HCT116 (cell line): Measurements from ENCODE around the gene ARFGAP1. TPM values are rescaled to one million over a fixed set of nuclear protein-coding genes. Genes with fewer than 3 reads are reported as not detected.

ENCODE experiments used
- ATAC-seq: fragments of 200-7000 bp; cut with Tn5 transposase; 2 replicates; pipeline ENCODE4 v1.9.1; 2020; ENCODE audit warnings: mild to moderate bottlenecking, moderate library complexity
- BruUV-seq: library from RNA; stranded (reverse); fragments of 400-500 nt; replicated peaks from 2 replicates; lab custom pipeline; 2021; lab: Mats Ljungman, UMichigan
- CTCF ChIA-PET: fragments of 300-600 bp; sonication (Branson Sonifier 250); formaldehyde crosslinking; loops from one replicate; lab custom pipeline; 2021; ENCODE audit warnings: antibody characterized with exemption; lab: Charles Lee
- POLR2A ChIA-PET: fragments of 300-600, 350-600 bp; sonication (Branson Sonifier 250); formaldehyde crosslinking; loops from one replicate; lab custom pipeline; 2021; ENCODE audit warnings: antibody characterized with exemption; lab: Charles Lee
- RAD21 ChIA-PET, 2 experiments: fragments of 300-600 bp; sonication (Branson Sonifier 250); formaldehyde crosslinking; loops; one replicate each; lab custom pipeline; 2023; ENCODE audit warnings: low total read pairs in 2 of 2; ENCODE audit not compliant: uncharacterized antibody in 2 of 2, unreplicated experiment in 2 of 2, low non-redundant PET in 1 of 2; lab: Charles Lee
- DNase-seq: peaks from one replicate; pipeline ENCODE4 v3.0.0-alpha.2; 2010; ENCODE audit warnings: low read depth, low spot score
- H2AFZ ChIP-seq: fragments of 200-600 bp; shearing (Covaris generic), sonication (generic); 2 replicates; pipeline ENCODE4 v1.6.1; 2017; ENCODE audit warnings: low read depth, mixed run types, mixed read lengths, antibody characterized with exemption, low read length; ENCODE audit not compliant: poor library complexity, severe bottlenecking
- H3K27ac ChIP-seq: 2 replicates; pipeline ENCODE4 v1.5.1; 2012; ENCODE audit warnings: low read depth, low read length
- H3K27me3 ChIP-seq: fragments of 200-600 bp; sonication (generic); 2 replicates; pipeline ENCODE4 v1.6.1; 2016; ENCODE audit warnings: mixed run types, low read length, mixed read lengths; ENCODE audit not compliant: insufficient read depth
- H3K36me3 ChIP-seq, 2 experiments: fragments of 200-500 bp in 1 of 2; fragments of 200-600 bp in 1 of 2; sonication (Bioruptor generic) in 1 of 2; sonication (generic) in 1 of 2; 2 replicates each; pipeline versions ENCODE4 v1.5.1 to v1.6.1; 2014 to 2016; ENCODE audit warnings: low read length in 2 of 2, inconsistent platforms in 1 of 2, mixed read lengths in 1 of 2, mixed run types in 1 of 2; ENCODE audit not compliant: insufficient read depth in 2 of 2, control insufficient read depth in 1 of 2
- H3K4me1 ChIP-seq, 2 experiments: fragments of 200-600 bp in 1 of 2; sonication (generic) in 1 of 2; 2 replicates each; pipeline versions ENCODE4 v1.5.1 to v1.6.1; 2012 to 2017; ENCODE audit warnings: low read length in 2 of 2, inconsistent platforms in 1 of 2, mild to moderate bottlenecking in 1 of 2, mixed read lengths in 1 of 2, mixed run types in 1 of 2, moderate library complexity in 1 of 2; ENCODE audit not compliant: insufficient read depth in 2 of 2, control insufficient read depth in 1 of 2
- H3K4me2 ChIP-seq: fragments of 200-600 bp; sonication (generic); 2 replicates; pipeline ENCODE4 v1.6.1; 2017; ENCODE audit warnings: mixed run types, low read length, mixed read lengths
- H3K4me3 ChIP-seq, 2 experiments: fragments of 200-600 bp in 1 of 2; sonication (generic) in 1 of 2; replicated peaks in 1 of 2; 2 replicates each; pipeline ENCODE4 v1.5.1; 2011 to 2016; ENCODE audit warnings: low read length in 2 of 2, control low read depth in 1 of 2, low read depth in 1 of 2, mild to moderate bottlenecking in 1 of 2, mixed read lengths in 1 of 2, mixed run types in 1 of 2
- H3K79me2 ChIP-seq: fragments of 200-600 bp; sonication (generic); 2 replicates; pipeline ENCODE4 v1.6.1; 2017; ENCODE audit warnings: mild to moderate bottlenecking, mixed run types, low read length, moderate library complexity, mixed read lengths; ENCODE audit not compliant: insufficient read depth
- H3K9ac ChIP-seq: fragments of 200-600 bp; sonication (generic); 2 replicates; pipeline ENCODE4 v1.6.1; 2016; ENCODE audit warnings: low read length, mixed read lengths
- H3K9me2 ChIP-seq: fragments of 200-600 bp; sonication (generic), shearing (Covaris generic); 2 replicates; pipeline ENCODE4 v1.6.1; 2017; ENCODE audit warnings: mixed run types, mild to moderate bottlenecking, moderate library complexity; ENCODE audit not compliant: insufficient read depth
- H3K9me3 ChIP-seq, 2 experiments: fragments of 200-500 bp in 1 of 2; fragments of 200-600 bp in 1 of 2; sonication (Bioruptor generic) in 1 of 2; sonication (generic) in 1 of 2; 2 replicates each; pipeline ENCODE4 v1.6.1; 2014 to 2017; ENCODE audit warnings: low read length in 2 of 2, mixed read lengths in 2 of 2, inconsistent platforms in 1 of 2, low read depth in 1 of 2, mild to moderate bottlenecking in 1 of 2, mixed run types in 1 of 2, moderate library complexity in 1 of 2; ENCODE audit not compliant: control insufficient read depth in 1 of 2, insufficient read depth in 1 of 2
- H4K20me1 ChIP-seq: fragments of 200-600 bp; sonication (generic), shearing (Covaris generic); 2 replicates; pipeline ENCODE4 v1.6.1; 2017; ENCODE audit warnings: mixed run types, mild to moderate bottlenecking, moderate library complexity; ENCODE audit not compliant: insufficient read depth
- CEBPB ChIP-seq: IDR thresholded peaks from 2 replicates; pipeline ENCODE4 v1.6.1; 2012; ENCODE audit warnings: low read depth
- EZH2 ChIP-seq: fragments of 200-600 bp; sonication (generic); IDR thresholded peaks from 2 replicates; pipeline ENCODE4 v1.6.1; 2017; ENCODE audit warnings: antibody characterized with exemption, mixed run types
- JUND ChIP-seq: IDR thresholded peaks from 2 replicates; pipeline ENCODE4 v1.6.1; 2012
- POLR2A ChIP-seq: IDR thresholded peaks from 2 replicates; pipeline ENCODE4 v1.7.0; 2011; ENCODE audit warnings: borderline replicate concordance; ENCODE audit not compliant: insufficient read depth, insufficient read length; ENCODE audit errors: extremely low read depth
- POLR2AphosphoS5 ChIP-seq: IDR thresholded peaks from 2 replicates; pipeline ENCODE4 v1.6.1; 2011; ENCODE audit warnings: mild to moderate bottlenecking, low read depth, low read length, moderate library complexity
- REST ChIP-seq: IDR thresholded peaks from 2 replicates; pipeline ENCODE4 v1.6.1; 2012; ENCODE audit warnings: low read depth
- TCF7L2 ChIP-seq: IDR thresholded peaks from 2 replicates; pipeline ENCODE4 v1.7.0; 2011; ENCODE audit warnings: borderline replicate concordance, inconsistent platforms; ENCODE audit not compliant: insufficient read depth, insufficient read length; ENCODE audit errors: extremely low read depth
- YY1 ChIP-seq: IDR thresholded peaks from 2 replicates; pipeline ENCODE4 v1.6.1; 2011; ENCODE audit warnings: low read length, low read depth, moderate library complexity, mild to moderate bottlenecking; ENCODE audit not compliant: insufficient replicate concordance; ENCODE audit errors: extremely low read depth
- ZBTB33 ChIP-seq: IDR thresholded peaks from 2 replicates; pipeline ENCODE4 v1.6.1; 2011; ENCODE audit warnings: mild to moderate bottlenecking, low read length, moderate library complexity; ENCODE audit not compliant: insufficient replicate concordance; ENCODE audit errors: extremely low read depth
- ZFX ChIP-seq: fragments of 450-650 bp; IDR thresholded peaks from 2 replicates; pipeline ENCODE4 v1.6.1; 2017
- ZNF274 ChIP-seq: fragments of 200-500 bp; sonication (Bioruptor generic); IDR thresholded peaks from 2 replicates; pipeline ENCODE4 v1.6.1; 2014; ENCODE audit warnings: mild to moderate bottlenecking, low read depth, low read length, inconsistent platforms
- intact Hi-C: fragments of 100-400 bp; cut with micrococcal nuclease; formaldehyde crosslinking; loops from 2 replicates; pipeline ENCODE4 v1.10.0; 2022
- total RNA-seq: library from RNA; stranded (reverse); gene quantifications from one replicate; pipeline ENCODE4 v1.2.1, GENCODE V29; 2021; ENCODE audit not compliant: unreplicated experiment
- TF ChIP-seq, protein P1 (sequence below), 3 experiments: fragments of 200-600 bp in 1 of 3; sonication (generic) in 1 of 3; IDR thresholded peaks in 2 of 3; conservative IDR thresholded peaks in 1 of 3; 2 replicates each; pipeline ENCODE4 v1.5.1; 2012 to 2017; ENCODE audit warnings: low read depth in 2 of 3, low read length in 2 of 3, antibody characterized with exemption in 1 of 3, borderline replicate concordance in 1 of 3, control low read depth in 1 of 3, mild to moderate bottlenecking in 1 of 3, mixed read lengths in 1 of 3, mixed run types in 1 of 3, moderate library complexity in 1 of 3; ENCODE audit not compliant: insufficient read depth in 1 of 3

ARFGAP1 gene
- total RNA-seq, 1 experiment from 2014 or later, result 94.4 TPM

GRCh38 chr20:63254232-63254605 is 18.4 kb upstream of the ARFGAP1 start, which contains the start of gene NKAIN4:
TSS of gene NKAIN4 (minus strand) at chr20:63254463. CDS start at chr20:63254450, 13 bp downstream.
- intact Hi-C loops, result no loop called here
- DNase-seq, result no peak
- Histone ChIP-seq H3K4me1 (no peaks in the 10 kb centered on the region), H4K20me1 (no peaks in the 10 kb centered on the region), H3K36me3 (no peaks in the 10 kb centered on the region), H3K4me3 (no peak within 1 kb of the TSS), H3K9ac (no peak within 1 kb of the TSS), H2AFZ (no peak within 1 kb of the TSS), H3K79me2 (no peaks in the 10 kb centered on the region), H3K27ac (no peak within 1 kb of the TSS), H3K4me2 (no peak within 1 kb of the TSS), H3K9me2 (no peaks in the 10 kb centered on the region), H3K9me3 (no peaks in the 10 kb centered on the region), H3K27me3 (no peaks in the 10 kb centered on the region)
- CTCF ChIA-PET, result interaction anchor here (1.5 kb wide), 1 partner anchor 31 kb away, joined by 4 read pairs; no protein-coding TSS in a partner anchor
- POLR2A ChIA-PET, result interaction anchor here (1.8 kb wide), 1 partner anchor 31 kb away, joined by 5 read pairs; no protein-coding TSS in a partner anchor
- no peak for ATAC-seq
- no peak for TF ChIP-seq TCF7L2
- TF ChIP-seq POLR2AphosphoS5, result no peak
- no peak for TF ChIP-seq ZNF274
- TF ChIP-seq, protein P1, sequence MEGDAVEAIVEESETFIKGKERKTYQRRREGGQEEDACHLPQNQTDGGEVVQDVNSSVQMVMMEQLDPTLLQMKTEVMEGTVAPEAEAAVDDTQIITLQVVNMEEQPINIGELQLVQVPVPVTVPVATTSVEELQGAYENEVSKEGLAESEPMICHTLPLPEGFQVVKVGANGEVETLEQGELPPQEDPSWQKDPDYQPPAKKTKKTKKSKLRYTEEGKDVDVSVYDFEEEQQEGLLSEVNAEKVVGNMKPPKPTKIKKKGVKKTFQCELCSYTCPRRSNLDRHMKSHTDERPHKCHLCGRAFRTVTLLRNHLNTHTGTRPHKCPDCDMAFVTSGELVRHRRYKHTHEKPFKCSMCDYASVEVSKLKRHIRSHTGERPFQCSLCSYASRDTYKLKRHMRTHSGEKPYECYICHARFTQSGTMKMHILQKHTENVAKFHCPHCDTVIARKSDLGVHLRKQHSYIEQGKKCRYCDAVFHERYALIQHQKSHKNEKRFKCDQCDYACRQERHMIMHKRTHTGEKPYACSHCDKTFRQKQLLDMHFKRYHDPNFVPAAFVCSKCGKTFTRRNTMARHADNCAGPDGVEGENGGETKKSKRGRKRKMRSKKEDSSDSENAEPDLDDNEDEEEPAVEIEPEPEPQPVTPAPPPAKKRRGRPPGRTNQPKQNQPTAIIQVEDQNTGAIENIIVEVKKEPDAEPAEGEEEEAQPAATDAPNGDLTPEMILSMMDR (IDR thresholded peaks at IDR 0.05 in 2 of 3, conservative IDR thresholded peaks at IDR 0.05 in 1 of 3; ENCODE audit: borderline replicate concordance in 1 of 3, insufficient read depth in 1 of 3, low read depth in 2 of 3, low read length in 2 of 3), result no peak
- no peak for TF ChIP-seq EZH2
- TF ChIP-seq JUND, result no peak
- TF ChIP-seq ZBTB33, result no peak
- TF ChIP-seq ZFX, result no peak
- no peak for TF ChIP-seq POLR2A
- no peak for TF ChIP-seq CEBPB
- no peak for TF ChIP-seq YY1
- TF ChIP-seq REST, result no peak
- BruUV-seq, result no TSS peak
- RAD21 ChIA-PET, result no interaction called here
